Neural cell (in vitro differentiated cells): ENCODE results near the gene SFMBT1. TPM values are rescaled to one million over a fixed set of nuclear protein-coding genes. Genes with fewer than 3 reads are reported as not detected.

Experiments used
- H2AFZ ChIP-seq: fragments of 200-600, 300-800 bp; sonication (generic), shearing (Covaris generic); 2 replicates; pipeline ENCODE4 v1.6.0; 2014; ENCODE audit warnings: low read depth, mild to moderate bottlenecking, antibody characterized with exemption, low read length, moderate library complexity
- H3F3A ChIP-seq: fragments of 200-600 bp; shearing (Covaris generic); 2 replicates; pipeline ENCODE4 v1.6.1; 2016; ENCODE audit warnings: mild to moderate bottlenecking, moderate library complexity, mixed read lengths, antibody characterized with exemption, low read length; ENCODE audit not compliant: insufficient read depth, poor library complexity, severe bottlenecking
- H3K27ac ChIP-seq: fragments of 200-600, 300-800 bp; sonication (generic), shearing (Covaris generic); 2 replicates; pipeline ENCODE4 v1.5.1; 2014; ENCODE audit warnings: mild to moderate bottlenecking, low read length, moderate library complexity
- H3K27me3 ChIP-seq: fragments of 300-800, 200-600 bp; sonication (generic), shearing (Covaris generic); 2 replicates; pipeline ENCODE4 v1.6.0; 2014; ENCODE audit warnings: mild to moderate bottlenecking, low read depth, low read length, moderate library complexity; ENCODE audit not compliant: insufficient read depth
- H3K36me3 ChIP-seq: fragments of 300-800, 200-600 bp; sonication (generic), shearing (Covaris generic); 2 replicates; pipeline ENCODE4 v1.5.1; 2014; ENCODE audit warnings: mild to moderate bottlenecking, antibody characterized with exemption, low read length, moderate library complexity; ENCODE audit not compliant: insufficient read depth
- H3K4me2 ChIP-seq: fragments of 300-800, 200-600 bp; sonication (generic), shearing (Covaris generic); 2 replicates; pipeline ENCODE4 v1.6.0; 2014; ENCODE audit warnings: mild to moderate bottlenecking, low read length
- H3K4me3 ChIP-seq: fragments of 300-800, 200-600 bp; sonication (generic), shearing (Covaris generic); 2 replicates; pipeline ENCODE4 v1.5.1; 2014; ENCODE audit warnings: mild to moderate bottlenecking, low read length, moderate library complexity
- H3K79me2 ChIP-seq: fragments of 200-600 bp; shearing (Covaris generic); replicated peaks from 2 replicates; pipeline ENCODE4 v1.6.0; 2014; ENCODE audit warnings: mild to moderate bottlenecking, low read length, moderate library complexity; ENCODE audit not compliant: insufficient read depth
- H3K9ac ChIP-seq: fragments of 300-800, 200-600 bp; sonication (generic), shearing (Covaris generic); 2 replicates; pipeline ENCODE4 v1.6.1; 2016; ENCODE audit warnings: mild to moderate bottlenecking, low read length, mixed read lengths
- H3K9me2 ChIP-seq: fragments of 200-600 bp; shearing (Covaris generic); 2 replicates; pipeline ENCODE4 v1.6.1; 2016; ENCODE audit warnings: mild to moderate bottlenecking, low read length, mixed read lengths; ENCODE audit not compliant: insufficient read depth
- H3K9me3 ChIP-seq: fragments of 200-600, 300-800 bp; sonication (generic), shearing (Covaris generic); 2 replicates; pipeline ENCODE4 v1.6.1; 2016; ENCODE audit warnings: mild to moderate bottlenecking, mixed run types, low read length, moderate library complexity, mixed read lengths
- H4K20me1 ChIP-seq: fragments of 200-600 bp; shearing (Covaris generic); 2 replicates; pipeline ENCODE4 v1.6.1; 2016; ENCODE audit warnings: mild to moderate bottlenecking, mixed run types; ENCODE audit not compliant: insufficient read depth
- CTCF ChIP-seq: fragments of 450-650 bp; IDR thresholded peaks from 2 replicates; pipeline ENCODE4 v1.5.1; 2014; ENCODE audit warnings: antibody characterized with exemption, mild to moderate bottlenecking, moderate library complexity; ENCODE audit not compliant: poor library complexity, severe bottlenecking
- EP300 ChIP-seq: fragments of 450-650 bp; conservative IDR thresholded peaks from 2 replicates; pipeline ENCODE4 v1.6.1; 2014; ENCODE audit warnings: antibody characterized with exemption, mild to moderate bottlenecking, moderate library complexity; ENCODE audit not compliant: poor library complexity, severe bottlenecking
- EZH2 ChIP-seq: fragments of 200-600, 300-800 bp; shearing (Covaris generic), sonication (generic); IDR thresholded peaks from 2 replicates; pipeline ENCODE4 v1.6.1; 2014; ENCODE audit warnings: antibody characterized with exemption, low read length, borderline replicate concordance, mild to moderate bottlenecking; ENCODE audit not compliant: insufficient read depth, poor library complexity, severe bottlenecking
- MXI1 ChIP-seq: fragments of 450-650 bp; conservative IDR thresholded peaks from 2 replicates; pipeline ENCODE4 v1.6.1; 2014; ENCODE audit warnings: antibody characterized with exemption, mild to moderate bottlenecking; ENCODE audit not compliant: poor library complexity, severe bottlenecking
- POLR2AphosphoS5 ChIP-seq: IDR thresholded peaks from 2 replicates; pipeline ENCODE4 v1.6.1; 2012
- RAD21 ChIP-seq: fragments of 450-650 bp; conservative IDR thresholded peaks from 2 replicates; pipeline ENCODE4 v1.6.1; 2014; ENCODE audit warnings: antibody characterized with exemption, mild to moderate bottlenecking, moderate library complexity
- REST ChIP-seq: IDR thresholded peaks from 2 replicates; pipeline ENCODE4 v1.6.1; 2012; ENCODE audit warnings: borderline replicate concordance
- SMC3 ChIP-seq: fragments of 450-650 bp; conservative IDR thresholded peaks from 2 replicates; pipeline ENCODE4 v1.6.1; 2014; ENCODE audit warnings: antibody characterized with exemption, mild to moderate bottlenecking, moderate library complexity; ENCODE audit not compliant: poor library complexity
- TAF1 ChIP-seq: IDR thresholded peaks from 2 replicates; pipeline ENCODE4 v1.6.1; 2012; ENCODE audit warnings: low read depth
- polyA plus RNA-seq: library from polyadenylated mRNA; depleted of rRNA; stranded (reverse); fragments of >200 nt; gene quantifications from 2 replicates; pipeline ENCODE4 v1.2.3, GENCODE V29; 2014

Gene SFMBT1
- polyA plus RNA-seq, 1 donor from 2014 or later: 17.3 TPM

- Histone ChIP-seq H4K20me1 (no peaks in the 10 kb centered on the region), H3K36me3 (no peaks in the 10 kb centered on the region), H2AFZ (no peak overlapping the region), H3K4me3 (no peak overlapping the region), H3K9me3 (no peaks in the 10 kb centered on the region), H3K4me2 (no peak overlapping the region), H3F3A (no peaks in the 10 kb centered on the region), H3K27ac (no peak overlapping the region), H3K9ac (no peak overlapping the region), H3K27me3 (no peaks in the 10 kb centered on the region), H3K79me2 (no peaks in the 10 kb centered on the region), H3K9me2 (no peaks in the 10 kb centered on the region)
- TF ChIP-seq RAD21: no peak
- no peak for TF ChIP-seq SMC3
- no peak for TF ChIP-seq REST
- TF ChIP-seq EP300: no peak
- no peak for TF ChIP-seq MXI1
- TF ChIP-seq TAF1: no peak
- TF ChIP-seq CTCF: no peak
- no peak for TF ChIP-seq EZH2
- no peak for TF ChIP-seq POLR2AphosphoS5
Observed at GRCh38 chr3:52872245-52872644, 173.6 kb downstream of the SFMBT1 start.

- Histone ChIP-seq H4K20me1 (no peaks in the 10 kb centered on the region), H3K9me3 (no peaks in the 10 kb centered on the region), H3K9me2 (no peaks in the 10 kb centered on the region), H3F3A (no peaks in the 10 kb centered on the region), H3K27me3 (no peaks in the 10 kb centered on the region), H2AFZ (no peak overlapping the region), H3K36me3 (no peaks in the 10 kb centered on the region), H3K4me3 (no peak overlapping the region), H3K4me2 (no peak overlapping the region), H3K79me2 (no peaks in the 10 kb centered on the region), H3K9ac (no peak overlapping the region), H3K27ac (no peak overlapping the region)
- TF ChIP-seq MXI1 (no peak), EP300 (no peak), SMC3 (no peak), CTCF (no peak), RAD21 (no peak), REST (no peak)
Observed at GRCh38 chr3:52871761-52872160, 174.1 kb downstream of the SFMBT1 start.
